Activated CD4-positive, alpha-beta T cell treated with anti-CD3 and anti-CD28 coated beads, Interleukin-2, amount 50 U/mL, for 1 hour (primary cell): Measurements from ENCODE around the gene CSTB.

Experiments
- DNase-seq: peaks from one replicate; pipeline ENCODE4 v3.0.0-alpha.2; 2020

The CSTB gene

DNA sequence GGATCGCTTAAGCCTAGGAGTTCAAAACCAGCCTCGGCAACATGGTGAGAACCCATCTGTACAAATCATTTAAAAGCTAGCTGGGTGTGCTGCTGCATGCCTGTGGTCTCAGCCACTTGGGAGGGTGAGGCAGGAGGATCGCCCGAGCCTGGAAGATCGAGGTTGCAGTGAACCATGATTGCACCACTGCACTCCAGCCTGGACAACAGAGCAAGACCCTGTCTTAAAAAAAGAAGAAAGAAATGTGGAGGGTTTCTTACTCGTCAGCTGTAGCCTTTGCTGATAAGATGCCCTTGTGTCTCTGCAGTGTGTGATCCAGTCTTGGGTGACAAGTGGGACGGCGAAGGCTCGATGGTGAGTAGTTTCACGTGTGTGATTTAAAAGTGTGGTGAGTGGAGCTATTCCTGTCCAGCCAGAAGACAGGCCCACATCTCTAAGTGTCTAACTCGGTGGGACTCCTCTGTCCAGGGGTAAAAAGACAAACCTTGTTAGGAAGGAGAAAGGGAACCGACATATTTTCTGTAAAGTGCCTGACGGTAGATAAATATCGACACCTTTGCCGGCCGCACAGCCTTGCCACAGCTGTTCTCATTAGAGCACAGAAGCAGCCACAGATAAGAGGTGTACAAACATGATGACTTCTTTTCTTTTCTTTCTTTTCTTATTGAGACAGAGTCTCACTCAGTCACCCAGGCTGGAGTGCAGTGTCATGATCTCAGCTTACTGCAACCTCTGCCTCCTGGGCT, 30.2 kb downstream of the CSTB start:
- no peak for DNase-seq

DNA sequence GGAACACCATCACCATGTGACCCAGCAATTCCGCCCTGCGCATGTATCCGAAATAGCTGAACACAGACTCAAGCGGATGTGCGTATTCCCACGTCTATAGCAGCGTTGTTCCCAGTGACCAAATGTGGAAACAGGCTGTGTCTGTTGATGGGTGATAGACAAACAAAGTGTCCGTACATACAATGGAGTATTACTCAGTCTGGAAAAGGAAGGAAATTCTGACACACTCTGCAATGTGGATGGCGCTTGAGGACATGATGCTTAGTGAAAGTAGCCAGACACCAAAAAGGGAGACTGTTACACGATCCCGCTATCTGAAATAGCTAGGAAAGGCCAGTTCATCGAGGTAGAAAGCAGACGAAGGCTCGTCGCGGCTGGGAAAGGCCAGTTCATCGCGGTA, 31.4 kb downstream of the CSTB start:
- no peak for DNase-seq

DNA sequence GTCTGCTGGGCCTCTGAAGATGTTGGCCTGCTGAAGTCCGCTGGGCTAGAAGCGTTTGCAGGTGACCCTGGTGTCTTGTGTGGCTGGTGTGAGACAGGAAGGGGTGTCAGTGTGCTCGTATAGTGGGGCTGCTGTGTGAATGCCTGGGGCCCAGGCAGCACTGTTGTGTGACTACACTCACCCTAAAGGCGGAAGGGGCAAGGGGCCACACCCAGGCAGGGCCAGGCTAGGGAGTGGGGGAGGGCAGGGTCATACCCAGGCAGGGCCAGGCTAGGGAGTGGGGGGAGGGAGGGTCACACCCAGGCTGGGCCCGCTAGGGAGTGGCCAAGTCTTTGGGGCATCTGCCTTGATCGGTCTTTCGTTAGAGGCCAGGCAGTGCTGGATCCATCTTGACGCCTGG, 32.2 kb downstream of the CSTB start:
- no peak for DNase-seq

DNA sequence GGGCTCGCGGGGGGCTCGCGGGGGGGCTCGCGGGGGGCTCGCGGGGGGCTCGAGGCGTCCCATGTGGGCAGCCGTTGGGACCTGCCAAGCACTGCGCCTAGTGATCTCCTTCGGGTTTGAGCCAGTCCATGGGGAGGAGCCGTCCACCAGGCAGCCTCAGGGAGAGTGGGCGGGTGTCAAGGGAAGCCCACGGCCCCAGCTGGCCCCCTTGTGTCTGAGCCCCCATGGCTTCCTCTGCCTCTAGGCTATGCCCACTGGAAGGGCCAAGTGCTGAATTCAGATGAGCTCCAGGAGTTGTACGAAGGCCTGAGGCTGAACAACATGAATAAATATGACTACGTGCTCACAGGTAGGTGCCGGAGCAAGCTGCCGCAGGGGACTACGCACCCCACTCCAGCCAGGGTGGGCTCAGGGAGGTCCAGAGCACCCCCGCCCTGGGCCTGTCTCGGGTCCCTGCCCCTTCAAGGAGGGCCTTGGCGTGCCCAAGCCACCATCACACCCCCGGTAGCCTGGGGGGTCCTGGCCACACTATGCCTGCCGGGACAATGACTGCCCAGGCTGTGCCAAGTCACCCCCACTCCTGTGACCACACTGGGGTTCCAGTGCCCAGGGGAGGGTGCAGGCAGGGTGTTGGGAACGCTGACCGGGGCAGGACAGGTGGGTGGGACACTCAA, 34.5 kb downstream of the CSTB start:
- no peak for DNase-seq

DNA sequence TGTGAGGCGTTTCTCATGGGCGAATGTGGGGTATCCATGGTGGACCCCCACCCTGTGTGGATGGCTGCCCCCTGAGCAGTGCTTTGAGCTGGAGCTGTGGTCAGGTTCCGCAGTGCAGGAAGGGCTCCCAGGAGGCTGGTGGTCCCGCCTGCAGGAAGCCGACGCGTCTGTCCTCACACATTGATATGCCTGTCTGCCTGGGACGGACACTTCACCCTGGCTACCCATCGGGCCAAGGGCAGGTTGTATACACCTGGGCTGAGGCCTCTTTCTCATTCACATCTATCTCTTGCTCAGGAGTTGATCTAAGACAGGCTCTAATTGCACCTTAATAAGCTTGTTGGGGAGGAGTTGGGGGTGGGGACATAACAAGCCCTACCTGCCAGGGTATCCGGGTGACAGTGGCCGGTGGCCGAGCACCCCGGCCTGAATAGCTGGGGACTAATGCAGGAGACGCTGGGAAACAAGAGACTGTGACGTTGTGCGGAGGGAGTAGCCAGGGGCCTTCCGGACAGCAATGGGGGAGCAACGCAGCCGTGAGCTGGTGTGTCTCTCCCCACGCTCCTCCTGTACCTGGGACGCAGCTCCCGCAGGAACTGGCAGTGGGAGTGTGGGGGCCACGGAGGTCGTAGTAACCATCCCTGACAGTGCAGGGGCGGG, 35.5 kb downstream of the CSTB start:
- DNase-seq = no peak

DNA sequence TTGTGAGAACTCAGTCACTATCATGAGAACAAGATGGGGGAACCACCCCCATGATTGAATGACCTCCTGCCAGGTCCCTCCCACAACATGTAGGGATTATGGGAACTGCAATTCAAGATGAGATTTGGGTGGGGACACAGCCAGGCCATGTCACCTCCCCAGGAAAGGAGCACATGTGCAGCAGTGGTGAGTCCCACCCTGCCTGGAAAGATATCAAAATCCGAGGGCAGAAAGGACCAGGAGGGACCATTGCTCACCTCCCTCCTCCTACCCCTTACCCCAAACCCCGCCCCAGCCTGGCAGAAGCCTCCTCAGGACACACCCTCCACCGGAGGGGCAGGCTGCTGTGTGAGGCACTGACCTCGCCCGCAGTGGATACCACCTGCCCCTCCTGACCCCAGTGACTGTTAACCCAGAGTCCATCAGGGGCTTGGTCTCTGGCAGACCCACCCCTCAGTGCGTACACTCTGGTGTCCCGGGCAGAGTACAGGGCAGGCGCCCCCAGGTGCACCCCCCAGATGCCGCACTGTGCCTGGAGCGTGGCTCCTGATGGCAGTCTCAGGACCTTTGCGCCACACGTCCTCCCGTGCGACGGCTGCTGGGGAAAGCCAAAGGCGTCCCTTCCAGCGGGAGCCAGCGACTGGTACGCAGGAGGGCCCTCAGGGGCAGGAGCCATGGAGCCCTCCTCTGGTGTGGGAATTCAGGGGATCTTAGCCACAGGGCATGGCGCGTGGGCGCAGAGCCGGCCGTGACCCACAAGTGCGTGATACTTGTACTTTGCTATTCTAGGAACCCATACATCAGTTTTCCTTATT, 36.3 kb downstream of the CSTB start:
- no peak for DNase-seq

DNA sequence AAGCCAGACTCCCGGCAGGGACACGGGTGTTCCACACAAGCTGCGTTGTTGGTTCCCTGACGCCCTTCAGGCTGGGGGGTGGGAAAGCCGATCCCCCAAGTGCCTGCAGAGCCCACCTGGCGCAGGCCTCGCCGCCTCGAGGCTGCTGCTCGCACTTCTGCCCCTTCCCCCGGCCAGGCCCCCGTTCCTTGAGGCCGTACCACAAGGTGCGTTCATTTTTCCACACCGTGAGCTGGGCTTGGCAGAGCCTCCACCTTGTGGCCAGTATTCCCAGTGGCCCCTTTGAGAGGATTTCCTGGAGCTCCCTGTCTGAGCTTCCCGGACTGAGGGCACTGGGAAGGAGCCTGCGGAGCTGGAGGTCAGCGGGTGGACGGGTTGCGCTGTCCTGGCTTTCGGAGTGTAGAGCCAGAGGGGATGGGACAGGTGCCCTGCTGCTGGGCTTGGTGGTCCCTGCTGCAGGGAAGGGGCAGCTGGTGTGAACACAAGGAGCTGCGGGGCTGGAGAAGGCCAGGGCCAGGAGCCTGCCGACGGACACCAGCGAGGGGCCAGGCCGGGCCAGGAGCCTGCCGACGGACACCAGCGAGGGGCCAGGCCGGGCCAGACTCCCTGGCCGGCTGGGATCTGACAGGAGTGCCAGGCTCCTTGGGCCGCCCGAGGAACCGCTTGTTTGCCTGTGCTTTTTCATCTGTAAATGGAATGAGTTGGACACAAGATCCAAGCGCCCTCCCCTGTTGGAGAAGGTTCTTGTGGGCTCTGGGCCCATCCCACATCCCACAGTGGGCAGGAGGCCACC, 38.8 kb downstream of the CSTB start:
- no peak for DNase-seq

DNA sequence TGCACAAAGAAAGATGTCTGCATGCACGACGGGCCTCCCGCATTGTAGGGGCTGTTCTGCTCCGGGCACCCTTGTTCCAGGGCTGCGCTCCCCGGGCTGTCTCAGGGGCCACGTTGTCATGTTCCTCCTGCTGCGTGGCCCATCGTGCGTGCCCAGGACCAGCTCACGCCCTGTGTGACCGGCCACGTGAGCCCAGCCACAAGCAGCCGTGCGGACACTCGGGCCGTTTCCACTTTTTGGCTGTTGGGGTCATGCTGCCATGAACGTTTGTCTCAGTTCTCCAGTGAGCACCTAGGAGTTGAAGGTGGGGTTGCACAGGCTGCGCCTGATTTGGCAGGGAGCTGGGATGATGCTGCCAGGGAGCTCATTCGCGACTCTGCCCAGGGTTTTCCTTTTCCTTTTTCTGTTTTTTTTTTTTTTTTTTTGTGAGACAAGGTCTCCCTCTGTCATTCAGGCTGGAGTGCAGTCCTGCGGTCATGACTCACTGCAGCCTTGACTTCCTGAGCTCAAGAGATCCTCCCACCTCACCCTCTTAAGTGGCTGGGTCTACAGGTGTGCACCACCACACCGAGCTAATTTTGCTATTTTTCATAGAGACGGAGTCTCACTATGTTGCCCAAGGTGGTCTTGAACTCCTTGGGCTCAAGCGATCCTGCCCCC, 39.8 kb downstream of the CSTB start:
- DNase-seq = no peak

DNA sequence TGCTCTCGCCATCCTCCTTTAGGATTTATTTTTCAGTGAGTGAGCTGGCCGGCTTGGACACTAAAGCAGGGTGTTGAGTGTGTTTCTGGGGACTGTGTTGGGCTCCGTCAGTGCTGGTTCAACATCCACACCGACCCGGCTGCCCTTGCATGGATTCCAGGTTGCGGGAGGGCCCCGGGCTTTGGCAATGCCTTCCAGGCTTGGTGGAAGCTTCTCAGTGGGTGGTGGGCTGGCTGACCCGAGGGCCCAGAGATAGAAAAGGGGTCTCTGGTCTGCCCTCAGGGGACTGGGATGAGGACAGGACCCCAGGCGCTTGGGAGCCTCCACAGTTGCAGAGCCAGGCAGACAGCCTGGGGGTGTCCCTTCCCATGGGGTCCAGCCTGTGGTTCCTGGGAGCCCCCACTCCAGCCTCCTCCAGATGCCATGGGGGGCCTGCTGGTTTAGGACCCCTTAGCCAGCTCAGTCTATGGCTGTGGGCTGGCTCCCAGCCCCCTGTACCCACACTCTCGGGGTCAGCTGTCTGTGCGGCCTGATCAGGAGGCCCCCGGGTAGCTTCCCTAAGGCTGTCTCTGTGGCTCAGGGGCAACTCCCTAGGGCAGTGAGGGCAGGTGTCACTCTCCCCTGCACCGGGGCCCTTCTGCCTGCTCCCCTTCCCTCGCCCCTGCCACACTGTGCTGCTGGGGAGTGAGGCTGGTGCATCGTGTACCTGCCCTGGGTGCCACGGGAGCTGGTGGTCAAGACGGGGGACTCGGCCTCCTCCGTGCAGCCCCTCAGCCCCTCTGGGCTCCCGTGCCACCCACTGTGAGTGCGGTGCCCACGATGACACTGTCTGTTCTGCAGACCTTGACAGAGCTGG, 40.6 kb downstream of the CSTB start:
- DNase-seq = no peak

DNA sequence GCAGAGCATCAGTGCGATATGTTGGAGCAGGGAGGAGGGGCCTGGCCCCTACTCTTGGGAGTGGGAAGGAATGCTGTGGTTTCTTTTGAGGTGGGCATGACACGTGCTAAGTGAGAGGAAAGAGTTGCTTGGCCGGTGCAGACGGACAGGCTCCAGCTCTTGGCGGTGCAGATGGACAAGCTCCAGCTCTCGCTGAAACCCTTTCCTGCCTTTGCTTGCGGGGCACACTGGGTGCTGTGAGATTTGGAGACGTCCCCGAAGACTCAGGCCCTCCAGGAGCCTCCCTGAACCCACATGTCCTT, 41.2 kb downstream of the CSTB start:
- DNase-seq = no peak

DNA sequence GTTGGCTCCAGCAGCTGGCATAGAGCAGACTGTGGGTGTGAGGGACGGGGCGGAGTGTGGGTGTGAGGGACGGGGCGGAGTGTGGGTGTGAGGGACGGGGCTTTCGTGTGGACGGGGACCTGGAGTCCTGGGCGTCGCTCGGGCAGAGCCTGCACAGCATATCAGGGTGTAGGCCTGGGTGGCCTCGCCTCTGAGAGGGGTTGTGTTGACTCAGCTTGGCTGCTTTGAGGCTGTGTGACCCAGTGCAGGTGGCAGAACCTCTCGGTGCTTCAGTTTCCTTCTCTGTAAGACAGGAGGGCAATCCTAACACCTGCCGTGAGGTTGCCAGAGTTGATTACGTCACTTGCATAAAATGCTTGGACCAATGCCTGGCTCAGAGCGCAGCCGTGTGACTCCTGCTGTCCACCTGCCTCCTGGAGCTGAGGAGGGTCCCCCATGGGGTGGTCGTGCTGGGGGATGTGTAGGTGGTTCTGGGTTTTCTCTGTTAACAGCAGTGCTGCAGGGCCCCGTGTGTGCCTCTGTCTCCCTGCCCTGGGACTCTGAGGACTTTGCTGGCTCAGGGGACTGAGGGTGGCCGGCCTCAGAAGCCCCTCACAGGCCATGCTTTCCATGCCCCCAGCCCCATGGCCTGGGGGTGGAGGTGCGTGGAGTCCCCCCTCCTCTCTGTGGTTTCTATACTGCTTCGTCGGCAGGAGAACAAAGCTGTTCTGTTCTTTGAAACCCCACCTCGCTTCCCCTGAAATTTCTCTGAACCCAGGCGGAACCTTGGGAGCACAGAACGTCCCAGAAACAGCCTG, 41.8 kb downstream of the CSTB start:
- DNase-seq = no peak

DNA sequence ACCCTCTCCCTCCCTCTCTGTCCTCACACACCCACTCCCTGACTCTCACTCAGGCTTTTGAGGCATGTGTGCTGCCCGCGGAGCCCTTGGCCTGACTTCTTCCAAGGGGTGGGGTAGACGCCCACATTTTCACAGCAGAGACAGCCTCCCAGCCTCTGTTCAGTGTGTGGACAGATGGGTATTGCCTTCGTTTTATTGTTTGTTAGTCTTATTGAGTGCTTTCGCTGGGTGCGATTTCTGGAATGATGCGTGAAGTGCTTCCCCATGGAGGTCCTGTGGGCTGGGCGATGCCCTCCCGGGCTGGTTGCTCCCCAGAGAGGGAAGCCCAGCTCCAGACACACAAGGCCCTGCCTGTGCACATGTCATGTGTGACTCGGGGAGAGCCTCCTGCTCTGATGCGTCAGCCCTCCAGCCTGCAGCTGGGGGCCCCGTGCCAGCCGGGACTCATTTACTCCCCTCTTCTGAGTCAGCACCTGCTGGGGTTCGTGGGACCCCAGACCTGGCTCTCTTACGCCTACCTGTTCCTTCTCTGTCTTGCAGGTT, 42.5 kb downstream of the CSTB start:
- no peak for DNase-seq

DNA sequence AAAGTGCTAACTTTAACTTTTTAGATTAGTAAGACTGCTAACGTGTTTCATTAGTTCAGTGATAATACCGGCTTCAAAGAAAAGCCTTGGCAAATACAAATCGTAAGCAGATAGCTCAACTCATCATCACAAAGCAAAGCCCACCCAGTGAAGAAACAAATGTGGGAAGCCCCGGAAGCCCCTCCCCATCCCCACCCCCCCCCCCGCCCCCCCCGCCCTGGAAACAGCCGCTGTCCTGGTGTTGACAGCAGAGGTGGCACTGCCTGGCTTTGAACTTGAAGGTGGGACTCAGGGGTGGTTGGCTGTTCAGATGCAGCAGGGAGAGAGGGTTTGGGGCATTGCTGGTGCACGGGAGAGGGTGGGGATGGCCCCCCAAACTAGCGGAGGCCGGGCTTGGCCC, 43.0 kb downstream of the CSTB start:
- DNase-seq = no peak

DNA sequence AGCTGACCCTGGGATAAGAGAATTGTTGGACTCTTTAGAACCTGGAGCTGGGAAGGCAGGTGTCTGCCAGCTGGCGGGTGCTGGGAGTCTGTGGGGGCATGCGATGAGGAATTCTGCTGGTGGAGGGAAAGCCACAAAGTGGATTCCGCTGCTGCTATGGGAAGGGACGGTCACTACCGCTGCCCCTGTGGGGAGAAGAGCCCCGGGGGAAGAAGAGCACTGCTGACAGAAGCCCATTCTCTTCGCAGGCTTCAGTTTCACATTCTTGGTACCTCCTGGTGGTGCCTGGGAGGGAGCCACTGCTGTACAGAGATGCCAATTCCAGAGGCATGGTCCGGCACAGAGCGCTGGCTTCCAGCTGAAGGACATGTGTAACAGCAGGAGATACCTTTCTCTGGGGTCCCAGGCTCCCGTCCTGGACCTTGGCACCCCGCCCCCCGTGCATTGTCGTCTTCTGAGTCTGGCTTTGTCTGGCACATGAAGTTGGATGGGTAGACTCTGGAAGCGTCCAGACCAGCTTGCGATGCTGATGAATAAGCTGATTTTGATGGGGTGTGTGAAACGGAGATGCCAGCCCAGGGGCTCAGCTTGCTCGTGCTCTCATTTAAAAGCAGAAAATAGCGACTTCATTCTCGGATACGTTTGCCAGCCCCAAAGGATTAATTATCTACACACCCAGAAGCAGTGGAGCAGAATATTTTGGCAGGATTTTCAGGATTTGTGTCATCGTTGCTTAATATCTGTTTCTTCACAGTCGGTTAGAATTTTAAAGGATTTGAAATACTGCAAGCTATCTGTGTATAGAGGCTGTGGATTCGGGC, 44.0 kb downstream of the CSTB start:
- DNase-seq = no peak

DNA sequence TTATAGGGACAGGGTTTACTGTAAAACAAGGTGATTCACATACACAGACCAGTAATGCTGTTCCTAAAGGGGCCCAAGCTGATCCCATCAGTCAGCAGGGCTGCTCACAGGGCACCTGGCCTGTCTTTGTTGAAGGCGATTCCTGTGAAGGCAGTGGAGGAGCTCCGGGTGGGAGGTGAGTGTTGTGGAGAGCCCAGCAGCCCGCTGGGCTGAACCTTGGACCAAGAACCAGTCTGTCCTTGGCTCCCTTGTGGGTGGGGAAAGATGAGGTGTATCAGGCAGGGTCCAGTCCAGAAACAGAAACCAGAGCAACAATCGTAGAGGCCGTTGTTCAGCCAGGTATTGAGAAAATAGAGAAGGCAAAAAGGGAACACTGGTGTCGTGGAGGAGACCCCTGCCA, 44.6 kb downstream of the CSTB start:
- no peak for DNase-seq

DNA sequence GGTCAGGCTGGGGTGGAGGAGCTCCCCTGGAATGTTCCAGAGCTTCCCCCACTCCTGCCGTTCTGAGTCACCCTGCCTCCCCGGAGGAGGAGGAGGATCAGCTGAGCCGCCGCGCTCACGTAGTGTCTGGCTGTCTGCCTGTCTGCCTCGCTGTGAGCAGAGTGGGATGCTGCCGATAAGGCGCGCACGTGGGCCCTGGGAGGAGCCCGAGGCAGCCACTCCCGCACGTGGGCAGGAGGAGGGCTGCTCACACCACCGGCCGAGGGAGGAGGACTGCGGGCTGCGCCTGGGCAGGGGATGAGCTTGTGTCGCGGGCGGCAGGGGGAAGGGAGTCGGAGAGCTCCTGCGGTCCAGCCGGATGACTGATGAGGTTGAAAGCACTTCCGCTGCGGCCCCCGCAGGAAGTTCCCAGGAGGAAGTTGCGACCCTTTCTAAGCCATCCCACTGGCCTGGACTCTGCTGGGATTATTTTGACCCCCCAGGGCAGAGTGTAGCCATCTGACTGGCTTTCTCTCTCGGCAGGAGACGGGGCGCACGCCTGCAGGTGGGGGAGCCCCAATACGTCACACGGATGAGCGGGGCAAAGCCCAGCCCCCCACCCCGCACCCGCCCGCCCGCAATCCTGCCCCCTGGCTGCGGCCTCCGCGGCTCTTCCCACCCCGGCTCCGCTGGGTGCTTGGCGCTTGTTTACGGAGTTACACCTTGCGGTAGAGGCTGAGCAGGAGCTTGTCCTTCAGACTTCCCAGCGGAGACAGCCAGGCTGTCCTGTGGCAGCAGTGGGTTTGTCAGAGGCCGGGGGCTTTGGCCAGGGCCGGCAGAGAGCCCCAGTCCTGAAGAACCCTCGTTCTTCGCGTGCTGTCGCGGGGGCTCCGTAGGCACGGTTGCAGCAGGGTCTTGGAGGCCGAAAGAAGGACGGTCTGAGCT, 47.4 kb downstream of the CSTB start:
- DNase-seq = peak; percentile 77

DNA sequence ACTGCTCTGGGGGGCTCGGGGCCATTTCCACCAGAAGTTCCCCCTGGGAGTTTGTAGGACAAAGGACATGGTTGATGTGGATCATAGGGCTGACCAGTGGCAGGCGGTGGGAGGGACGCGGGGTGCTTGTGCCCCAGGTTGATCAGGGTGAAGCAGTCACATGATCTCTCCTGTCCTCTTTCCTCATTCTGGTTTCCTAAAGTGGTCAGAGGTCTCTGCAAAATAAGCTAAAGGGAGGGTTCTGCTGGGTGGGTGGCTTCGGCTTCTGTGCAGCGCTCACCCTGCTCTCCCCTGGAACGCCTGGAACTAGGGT, 48.0 kb downstream of the CSTB start:
- DNase-seq = no peak

DNA sequence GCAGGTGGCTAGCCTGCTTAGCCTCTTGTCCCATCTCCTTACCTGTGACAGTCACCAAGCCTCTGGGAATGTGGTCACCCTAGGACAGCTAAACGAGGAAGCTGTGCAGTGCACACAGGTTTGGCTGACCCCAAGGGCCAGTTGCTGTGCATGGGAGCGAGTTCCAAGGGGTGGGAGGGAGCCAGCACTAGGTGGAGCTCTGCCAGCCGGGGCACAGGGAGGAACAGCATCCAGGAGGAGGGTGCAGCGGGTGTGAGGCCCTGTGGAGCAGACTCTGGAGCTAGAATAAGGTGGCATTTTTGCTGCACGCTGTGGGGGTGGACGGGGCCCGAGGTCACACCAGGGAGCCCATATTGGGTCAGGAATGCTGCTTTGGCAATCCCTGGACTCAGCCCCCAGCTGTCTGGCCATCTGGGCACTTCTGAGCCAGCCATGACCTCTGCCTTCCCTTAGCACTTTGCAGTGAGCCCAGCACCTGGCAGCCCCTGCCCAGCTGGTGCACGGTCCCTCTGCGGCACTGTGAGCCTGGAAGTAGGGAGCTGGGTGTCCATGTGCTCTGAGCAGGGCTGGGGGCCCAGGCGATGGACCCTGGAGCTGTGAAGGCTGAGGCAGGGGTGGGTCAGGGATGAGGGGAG, 48.5 kb downstream of the CSTB start:
- no peak for DNase-seq
